ENCODE measurements around the gene CARF.
"Not testable (repeated sequence)": the region's sequence is repeated elsewhere in the genome, so short reads cannot be mapped to it uniquely, and the experiment has no call there.

The CARF gene

DNA sequence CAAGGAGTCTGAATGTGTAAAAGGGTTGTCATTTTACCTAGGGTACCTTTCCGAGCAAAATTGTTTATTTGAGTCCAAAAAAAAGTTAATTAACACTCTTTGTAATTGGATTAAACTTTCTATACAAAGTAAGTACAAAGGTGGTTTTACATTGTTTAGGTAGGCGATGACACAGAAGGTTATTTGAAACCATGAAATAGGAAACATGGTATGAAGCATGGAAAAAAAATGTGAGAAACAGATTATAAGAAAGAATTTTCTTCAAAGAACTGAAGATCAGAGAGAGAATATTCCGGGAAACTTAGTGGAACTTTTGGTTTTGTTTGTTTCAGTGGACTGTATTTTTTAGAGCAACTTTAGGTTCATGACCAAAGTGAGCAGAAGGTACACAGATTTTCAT is 32.7 kb downstream of the CARF start:
- Histone ChIP-seq H3K4me1 (ENCODE audit: control insufficient read depth, insufficient read depth, low read length) (no peaks in the 10 kb centered on the region), H3K27me3 (ENCODE audit: control insufficient read depth, insufficient read depth, low read length) (no peaks in the 10 kb centered on the region), H3K36me3 (ENCODE audit: control insufficient read depth, insufficient read depth, low read length) (no peaks in the 10 kb centered on the region), H3K4me3 (ENCODE audit: low read depth, low read length) (no peak overlapping the region), H3K9ac (ENCODE audit: low read depth, low read length) (no peak overlapping the region), H3K9me3 (ENCODE audit: control insufficient read depth, insufficient read depth, low read length) (peaks cover 3% of the 10 kb centered on the region)

DNA sequence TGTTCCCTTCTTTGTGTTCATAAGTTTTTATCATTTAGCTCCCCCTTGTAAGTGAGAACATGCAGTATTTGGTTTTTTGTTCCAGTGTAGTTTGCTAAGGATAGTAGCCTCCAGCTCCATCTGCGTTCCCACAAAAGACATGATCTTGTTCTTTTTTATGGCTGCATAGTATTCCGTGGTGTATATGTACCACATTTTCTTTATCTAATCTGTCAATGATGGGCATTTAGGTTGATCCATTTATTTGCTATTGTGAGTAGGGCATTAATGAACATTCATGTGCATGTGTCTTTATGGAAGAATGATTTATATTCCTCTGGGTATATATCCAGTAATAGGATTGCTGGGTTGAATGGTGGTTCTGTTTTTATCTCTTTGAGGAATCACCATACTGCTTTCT is 33.4 kb downstream of the CARF start:
- Histone ChIP-seq H3K9me3 (ENCODE audit: control insufficient read depth, insufficient read depth, low read length) (peaks cover 3% of the 10 kb centered on the region), H3K4me1 (ENCODE audit: control insufficient read depth, insufficient read depth, low read length) (no peaks in the 10 kb centered on the region), H3K9ac (ENCODE audit: low read depth, low read length) (no peak overlapping the region), H3K27me3 (ENCODE audit: control insufficient read depth, insufficient read depth, low read length) (no peaks in the 10 kb centered on the region), H3K36me3 (ENCODE audit: control insufficient read depth, insufficient read depth, low read length) (no peaks in the 10 kb centered on the region), H3K4me3 (ENCODE audit: low read depth, low read length) (no peak overlapping the region)

GRCh38 chr2:202949333-202949732 is 37.3 kb downstream of the CARF start:
- not testable (repeated sequence) for H3K36me3 ChIP-seq (ENCODE audit: control insufficient read depth, insufficient read depth, low read length); H3K27me3 ChIP-seq (ENCODE audit: control insufficient read depth, insufficient read depth, low read length); H3K9ac ChIP-seq (ENCODE audit: low read depth, low read length); H3K9me3 ChIP-seq (ENCODE audit: control insufficient read depth, insufficient read depth, low read length); H3K4me3 ChIP-seq (ENCODE audit: low read depth, low read length); H3K4me1 ChIP-seq (ENCODE audit: control insufficient read depth, insufficient read depth, low read length)

- no peak overlapping the region for H3K4me3 ChIP-seq (ENCODE audit: low read depth, low read length)
- no peak overlapping the region for H3K9ac ChIP-seq (ENCODE audit: low read depth, low read length)
- no peaks in the 10 kb centered on the region for H3K27me3 ChIP-seq (ENCODE audit: control insufficient read depth, insufficient read depth, low read length)
These were observed 38.5 kb downstream of the CARF start for GRCh38 chr2:202950592-202950991.

GRCh38 chr2:202960524-202960923 is 48.4 kb downstream of the CARF start:
- Histone ChIP-seq H3K27me3 (ENCODE audit: control insufficient read depth, insufficient read depth, low read length) (no peaks in the 10 kb centered on the region), H3K36me3 (ENCODE audit: control insufficient read depth, insufficient read depth, low read length) (no peaks in the 10 kb centered on the region), H3K4me3 (ENCODE audit: low read depth, low read length) (no peak overlapping the region), H3K4me1 (ENCODE audit: control insufficient read depth, insufficient read depth, low read length) (no peaks in the 10 kb centered on the region), H3K9ac (ENCODE audit: low read depth, low read length) (no peak overlapping the region), H3K9me3 (ENCODE audit: control insufficient read depth, insufficient read depth, low read length) (no peaks in the 10 kb centered on the region)

More at GRCh38 chr2:202950592-202950991, 38.5 kb downstream of the CARF start:
- Histone ChIP-seq H3K9me3 (ENCODE audit: control insufficient read depth, insufficient read depth, low read length) (peaks cover 3% of the 10 kb centered on the region), H3K4me1 (ENCODE audit: control insufficient read depth, insufficient read depth, low read length) (no peaks in the 10 kb centered on the region), H3K36me3 (ENCODE audit: control insufficient read depth, insufficient read depth, low read length) (no peaks in the 10 kb centered on the region)

GRCh38 chr2:202963712-202964111 is 51.6 kb downstream of the CARF start:
- H3K9me3 ChIP-seq (ENCODE audit: control insufficient read depth, insufficient read depth, low read length): no peaks in the 10 kb centered on the region
- no peak overlapping the region for H3K4me3 ChIP-seq (ENCODE audit: low read depth, low read length)
- H3K36me3 ChIP-seq (ENCODE audit: control insufficient read depth, insufficient read depth, low read length): no peaks in the 10 kb centered on the region
- H3K27me3 ChIP-seq (ENCODE audit: control insufficient read depth, insufficient read depth, low read length): no peaks in the 10 kb centered on the region
- H3K9ac ChIP-seq (ENCODE audit: low read depth, low read length): no peak overlapping the region
- H3K4me1 ChIP-seq (ENCODE audit: control insufficient read depth, insufficient read depth, low read length): no peaks in the 10 kb centered on the region

GRCh38 chr2:202965810-202966460 is 53.9 kb downstream of the CARF start:
- Histone ChIP-seq H3K9ac (ENCODE audit: low read depth, low read length) (no peak overlapping the region), H3K4me1 (ENCODE audit: control insufficient read depth, insufficient read depth, low read length) (no peaks in the 10 kb centered on the region), H3K9me3 (ENCODE audit: control insufficient read depth, insufficient read depth, low read length) (no peaks in the 10 kb centered on the region), H3K27me3 (ENCODE audit: control insufficient read depth, insufficient read depth, low read length) (no peaks in the 10 kb centered on the region), H3K4me3 (ENCODE audit: low read depth, low read length) (no peak overlapping the region), H3K36me3 (ENCODE audit: control insufficient read depth, insufficient read depth, low read length) (no peaks in the 10 kb centered on the region)

- H3K36me3 ChIP-seq (ENCODE audit: control insufficient read depth, insufficient read depth, low read length); H3K4me3 ChIP-seq (ENCODE audit: low read depth, low read length); H3K27me3 ChIP-seq (ENCODE audit: control insufficient read depth, insufficient read depth, low read length); H3K9me3 ChIP-seq (ENCODE audit: control insufficient read depth, insufficient read depth, low read length); H3K9ac ChIP-seq (ENCODE audit: low read depth, low read length); H3K4me1 ChIP-seq (ENCODE audit: control insufficient read depth, insufficient read depth, low read length): not testable (repeated sequence)
These were observed 57.3 kb downstream of the CARF start for GRCh38 chr2:202969404-202969803.

- no peaks in the 10 kb centered on the region for H3K27me3 ChIP-seq (ENCODE audit: control insufficient read depth, insufficient read depth, low read length)
- no peaks in the 10 kb centered on the region for H3K4me1 ChIP-seq (ENCODE audit: control insufficient read depth, insufficient read depth, low read length)
- no peak overlapping the region for H3K4me3 ChIP-seq (ENCODE audit: low read depth, low read length)
- H3K9me3 ChIP-seq (ENCODE audit: control insufficient read depth, insufficient read depth, low read length): no peaks in the 10 kb centered on the region
- H3K36me3 ChIP-seq (ENCODE audit: control insufficient read depth, insufficient read depth, low read length): no peaks in the 10 kb centered on the region
- H3K9ac ChIP-seq (ENCODE audit: low read depth, low read length): no peak overlapping the region
These were observed 64.7 kb downstream of the CARF start for GRCh38 chr2:202976809-202977208.

GRCh38 chr2:202982779-202983491 is 70.9 kb downstream of the CARF start:
- Histone ChIP-seq H3K36me3 (ENCODE audit: control insufficient read depth, insufficient read depth, low read length) (no peaks in the 10 kb centered on the region), H3K27me3 (ENCODE audit: control insufficient read depth, insufficient read depth, low read length) (no peaks in the 10 kb centered on the region), H3K9me3 (ENCODE audit: control insufficient read depth, insufficient read depth, low read length) (no peaks in the 10 kb centered on the region), H3K4me1 (ENCODE audit: control insufficient read depth, insufficient read depth, low read length) (no peaks in the 10 kb centered on the region), H3K4me3 (ENCODE audit: low read depth, low read length) (no peak overlapping the region), H3K9ac (ENCODE audit: low read depth, low read length) (no peak overlapping the region)

DNA sequence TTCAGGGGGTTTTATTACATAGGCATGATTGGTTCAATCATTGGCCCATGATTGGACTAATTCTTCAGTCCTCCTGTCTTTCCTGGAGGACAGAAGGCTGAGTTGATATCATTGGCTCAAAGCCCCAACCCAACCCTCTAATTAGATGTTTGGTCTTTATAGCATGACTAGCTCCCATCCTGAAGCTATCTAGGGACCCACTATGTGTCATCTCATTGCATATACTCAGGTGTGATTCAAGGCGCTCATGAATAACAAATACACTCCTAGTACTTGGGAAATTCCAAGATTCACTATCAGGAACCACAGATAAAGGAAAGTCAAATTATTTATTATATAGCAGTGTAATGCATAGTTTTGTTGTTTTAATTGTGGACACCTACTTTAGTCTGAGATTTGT is 77.7 kb downstream of the CARF start:
- H3K4me3 ChIP-seq (ENCODE audit: low read depth, low read length): no peak overlapping the region
- H3K4me1 ChIP-seq (ENCODE audit: control insufficient read depth, insufficient read depth, low read length): no peaks in the 10 kb centered on the region
- no peak overlapping the region for H3K9ac ChIP-seq (ENCODE audit: low read depth, low read length)
- H3K27me3 ChIP-seq (ENCODE audit: control insufficient read depth, insufficient read depth, low read length): no peaks in the 10 kb centered on the region
- no peaks in the 10 kb centered on the region for H3K9me3 ChIP-seq (ENCODE audit: control insufficient read depth, insufficient read depth, low read length)
- no peaks in the 10 kb centered on the region for H3K36me3 ChIP-seq (ENCODE audit: control insufficient read depth, insufficient read depth, low read length)

GRCh38 chr2:202990501-202990900 is 78.4 kb downstream of the CARF start:
- H3K4me1 ChIP-seq (ENCODE audit: control insufficient read depth, insufficient read depth, low read length): no peaks in the 10 kb centered on the region
- H3K36me3 ChIP-seq (ENCODE audit: control insufficient read depth, insufficient read depth, low read length): no peaks in the 10 kb centered on the region
- H3K9ac ChIP-seq (ENCODE audit: low read depth, low read length): no peak overlapping the region
- H3K9me3 ChIP-seq (ENCODE audit: control insufficient read depth, insufficient read depth, low read length): no peaks in the 10 kb centered on the region
- no peaks in the 10 kb centered on the region for H3K27me3 ChIP-seq (ENCODE audit: control insufficient read depth, insufficient read depth, low read length)
- no peak overlapping the region for H3K4me3 ChIP-seq (ENCODE audit: low read depth, low read length)

Data from iPS-15b (cell line).